ENCODE data around the gene CATSPER4.

GRCh38 chr1:26221094-26221493 lies 30.7 kb downstream of the CATSPER4 start:
- TF ChIP-seq, protein P1, sequence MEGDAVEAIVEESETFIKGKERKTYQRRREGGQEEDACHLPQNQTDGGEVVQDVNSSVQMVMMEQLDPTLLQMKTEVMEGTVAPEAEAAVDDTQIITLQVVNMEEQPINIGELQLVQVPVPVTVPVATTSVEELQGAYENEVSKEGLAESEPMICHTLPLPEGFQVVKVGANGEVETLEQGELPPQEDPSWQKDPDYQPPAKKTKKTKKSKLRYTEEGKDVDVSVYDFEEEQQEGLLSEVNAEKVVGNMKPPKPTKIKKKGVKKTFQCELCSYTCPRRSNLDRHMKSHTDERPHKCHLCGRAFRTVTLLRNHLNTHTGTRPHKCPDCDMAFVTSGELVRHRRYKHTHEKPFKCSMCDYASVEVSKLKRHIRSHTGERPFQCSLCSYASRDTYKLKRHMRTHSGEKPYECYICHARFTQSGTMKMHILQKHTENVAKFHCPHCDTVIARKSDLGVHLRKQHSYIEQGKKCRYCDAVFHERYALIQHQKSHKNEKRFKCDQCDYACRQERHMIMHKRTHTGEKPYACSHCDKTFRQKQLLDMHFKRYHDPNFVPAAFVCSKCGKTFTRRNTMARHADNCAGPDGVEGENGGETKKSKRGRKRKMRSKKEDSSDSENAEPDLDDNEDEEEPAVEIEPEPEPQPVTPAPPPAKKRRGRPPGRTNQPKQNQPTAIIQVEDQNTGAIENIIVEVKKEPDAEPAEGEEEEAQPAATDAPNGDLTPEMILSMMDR (IDR thresholded peaks at IDR 0.05) = no peak
- TF ChIP-seq POLR2A (IDR thresholded peaks at IDR 0.05) = no peak

Data from testis (tissue), 2 donors.